CD4-positive, alpha-beta memory T cell (primary cell): ENCODE results near the gene LYRM1. TPM values are rescaled to one million over a fixed set of nuclear protein-coding genes. Genes with fewer than 3 reads are reported as not detected.

ENCODE experiments used
- CTCF ChIA-PET: fragments of 350-600 bp; sonication (Branson Sonifier 250); formaldehyde crosslinking; loops from one replicate; lab custom pipeline; 2021; ENCODE audit warnings: inconsistent platforms; ENCODE audit not compliant: partially characterized antibody; lab: Charles Lee
- POLR2A ChIA-PET: fragments of 350-600 bp; sonication (Branson Sonifier 250); formaldehyde crosslinking; loops from one replicate; lab custom pipeline; 2021; ENCODE audit not compliant: partially characterized antibody; lab: Charles Lee
- DNase-seq, 5 donors: peaks; one replicate each; pipeline versions ENCODE4 v3.0.0 to v3.0.0-alpha.2; 2020 to 2022; ENCODE audit warnings: mixed read lengths in 1 of 5
- H3K27ac ChIP-seq: one replicate; pipeline ENCODE4 v1.7.0; 2013; ENCODE audit warnings: low read depth, low read length
- H3K27me3 ChIP-seq: 2 replicates; pipeline ENCODE4 v1.7.0; 2013; ENCODE audit warnings: mild to moderate bottlenecking, low read length, moderate library complexity; ENCODE audit not compliant: insufficient read depth
- H3K36me3 ChIP-seq: 2 replicates; pipeline ENCODE4 v1.7.0; 2013; ENCODE audit warnings: mild to moderate bottlenecking, low read length, moderate library complexity; ENCODE audit not compliant: insufficient read depth
- H3K4me1 ChIP-seq: 2 replicates; pipeline ENCODE4 v1.7.0; 2013; ENCODE audit warnings: mild to moderate bottlenecking, low read length, moderate library complexity; ENCODE audit not compliant: insufficient read depth
- H3K4me3 ChIP-seq, 2 donors: one replicate each; pipeline ENCODE4 v1.7.0; 2013; ENCODE audit warnings: low read length in 2 of 2, mild to moderate bottlenecking in 1 of 2
- H3K9me3 ChIP-seq, 2 donors: one replicate each; pipeline ENCODE4 v1.7.0; 2013; ENCODE audit warnings: low read length in 2 of 2, control low read depth in 1 of 2; ENCODE audit not compliant: control insufficient read depth in 1 of 2
- H3K27ac Mint-ChIP-seq, 7 donors: one replicate each; pipeline ENCODE4 v1.8.0; 2020 to 2021; ENCODE audit warnings: mixed read lengths in 7 of 7, mild to moderate bottlenecking in 6 of 7, inconsistent platforms in 3 of 7, moderate library complexity in 3 of 7
- H3K27me3 Mint-ChIP-seq, 2 donors: one replicate each; pipeline ENCODE4 v1.8.0; 2020 to 2021; ENCODE audit warnings: mixed read lengths in 2 of 2
- H3K36me3 Mint-ChIP-seq, 2 donors: one replicate each; pipeline ENCODE4 v1.8.0; 2020 to 2021; ENCODE audit warnings: mixed read lengths in 2 of 2, inconsistent platforms in 1 of 2, mild to moderate bottlenecking in 1 of 2
- H3K4me1 Mint-ChIP-seq, 4 donors: one replicate each; pipeline ENCODE4 v1.8.0; 2020 to 2021; ENCODE audit warnings: mixed read lengths in 4 of 4, mild to moderate bottlenecking in 1 of 4
- H3K4me3 Mint-ChIP-seq, 8 donors: one replicate each; pipeline ENCODE4 v1.8.0; 2020 to 2021; ENCODE audit warnings: mixed read lengths in 8 of 8, mild to moderate bottlenecking in 7 of 8, moderate library complexity in 6 of 8, inconsistent platforms in 3 of 8
- H3K9me3 Mint-ChIP-seq, 8 donors: one replicate each; pipeline ENCODE4 v1.8.0; 2020 to 2021; ENCODE audit warnings: mixed read lengths in 8 of 8, mild to moderate bottlenecking in 5 of 8, inconsistent platforms in 3 of 8, moderate library complexity in 1 of 8
- intact Hi-C: fragments of 100-400 bp; cut with micrococcal nuclease; formaldehyde crosslinking; loops from one replicate; pipeline ENCODE4 v1.15.1; 2023
- polyA plus RNA-seq, 2 donors: library from polyadenylated mRNA; unstranded; fragments of 300-500 nt; fragmentation: Illumina TruSeq; gene quantifications; one replicate each; pipeline ENCODE4 v1.2.3, GENCODE V29; 2021
- total RNA-seq, 2 experiments: library from RNA; stranded (reverse); gene quantifications; one replicate each; pipeline ENCODE4 v1.2.3, GENCODE V29; 2021

The LYRM1 gene
- total and polyA plus RNA-seq, 4 experiments from 2014 or later, result 25.8 to 54.3 (median 34.7) TPM

GRCh38 chr16:20887207-20887606 is 13.4 kb upstream of the LYRM1 start:
- Histone ChIP-seq H3K4me1 (peaks cover 10% of the 10 kb centered on the region), H3K27ac (no peak overlapping the region), H3K36me3 (no peaks in the 10 kb centered on the region), H3K9me3 (no peaks in the 10 kb centered on the region), H3K4me3 (no peak overlapping the region), H3K27me3 (no peaks in the 10 kb centered on the region)
- CTCF ChIA-PET, result interaction anchor here (1.1 to 2.3 kb wide), 2 partner anchors 13 to 38 kb away, joined by 3 to 10 read pairs; no protein-coding TSS in a partner anchor
- intact Hi-C loops, result no loop called here
- Mint-ChIP-seq H3K4me1 (peaks cover 11 to 21% (median 16%) of the 10 kb centered on the region in 4 donors), H3K36me3 (peaks cover 19 to 21% of the 10 kb centered on the region in 2 donors), H3K4me3 (no peak overlapping the region), H3K9me3 (no peaks in the 10 kb centered on the region), H3K27ac (no peak overlapping the region), H3K27me3 (no peaks in the 10 kb centered on the region)
- DNase-seq, result no peak
- POLR2A ChIA-PET, result no interaction called here

- H3K27ac Mint-ChIP-seq, result no peak overlapping the region
- no peaks in the 10 kb centered on the region for H3K27me3 Mint-ChIP-seq
- H3K9me3 Mint-ChIP-seq, result no peaks in the 10 kb centered on the region
- no peak for DNase-seq
- H3K36me3 Mint-ChIP-seq, result peaks cover 14 to 25% of the 10 kb centered on the region in 2 donors
- ChIA-PET POLR2A (no interaction called here), CTCF (interaction anchor here (0.7 to 1.1 kb wide), 2 partner anchors 14 to 270 kb away, joined by 4 to 5 read pairs; no protein-coding TSS in a partner anchor)
- H3K36me3 ChIP-seq, result no peaks in the 10 kb centered on the region
- intact Hi-C loops, result no loop called here
- H3K4me1 Mint-ChIP-seq, result peaks cover 4 to 14% (median 8%) of the 10 kb centered on the region in 4 donors
- H3K4me1 ChIP-seq, result no peaks in the 10 kb centered on the region
- no peak overlapping the region for H3K4me3 ChIP-seq
- H3K27ac ChIP-seq, result no peak overlapping the region
- no peaks in the 10 kb centered on the region for H3K9me3 ChIP-seq
- H3K27me3 ChIP-seq, result no peaks in the 10 kb centered on the region
- H3K4me3 Mint-ChIP-seq, result no peak overlapping the region
These were observed 10.8 kb upstream of the LYRM1 start for GRCh38 chr16:20889625-20890275.

- H3K4me1 Mint-ChIP-seq, result peaks cover 15 to 22% (median 16%) of the 10 kb centered on the region in 4 donors
- ChIA-PET POLR2A (no interaction called here), CTCF (interaction anchor here (1.2 kb wide), 1 partner anchor 20 kb away, joined by 3 read pairs; no protein-coding TSS in a partner anchor)
- Histone ChIP-seq H3K36me3 (no peaks in the 10 kb centered on the region), H3K9me3 (no peaks in the 10 kb centered on the region), H3K27me3 (no peaks in the 10 kb centered on the region), H3K4me3 (no peak overlapping the region), H3K4me1 (peaks cover 9% of the 10 kb centered on the region), H3K27ac (no peak overlapping the region)
- H3K27me3 Mint-ChIP-seq, result no peaks in the 10 kb centered on the region
- peaks cover 14 to 30% of the 10 kb centered on the region in 2 donors for H3K36me3 Mint-ChIP-seq
- H3K9me3 Mint-ChIP-seq, result no peaks in the 10 kb centered on the region
- DNase-seq, result no peak
- intact Hi-C loops, result no loop called here
- no peak overlapping the region for H3K4me3 Mint-ChIP-seq
- no peak overlapping the region for H3K27ac Mint-ChIP-seq
These were observed 6.2 kb upstream of the LYRM1 start for GRCh38 chr16:20894388-20894787.

- ChIA-PET POLR2A (interaction anchor here (0.8 kb wide), 1 partner anchor 23 kb away, joined by 3 read pairs; no protein-coding TSS in a partner anchor), CTCF (interaction anchor here (4.3 kb wide), 1 partner anchor 23 kb away, joined by 26 read pairs; no protein-coding TSS in a partner anchor)
- no peak for DNase-seq
- Mint-ChIP-seq H3K4me3 (peak overlapping the region in 3 of 8 donors; percentile 25 to 41 (median 32)), H3K9me3 (no peaks in the 10 kb centered on the region), H3K36me3 (peaks cover under 1 to 29% of the 10 kb centered on the region in 2 donors), H3K27me3 (no peaks in the 10 kb centered on the region), H3K4me1 (peaks cover 26 to 46% (median 35%) of the 10 kb centered on the region in 4 donors), H3K27ac (peak overlapping the region in 5 of 7 donors; percentile 4 to 94 (median 24))
- Histone ChIP-seq H3K27me3 (no peaks in the 10 kb centered on the region), H3K4me3 (no peak overlapping the region), H3K9me3 (no peaks in the 10 kb centered on the region), H3K36me3 (no peaks in the 10 kb centered on the region), H3K4me1 (peaks cover 28% of the 10 kb centered on the region), H3K27ac (no peak overlapping the region)
- intact Hi-C loops, result no loop called here
These were observed 3.2 kb upstream of the LYRM1 start for GRCh38 chr16:20897253-20897897.

DNA sequence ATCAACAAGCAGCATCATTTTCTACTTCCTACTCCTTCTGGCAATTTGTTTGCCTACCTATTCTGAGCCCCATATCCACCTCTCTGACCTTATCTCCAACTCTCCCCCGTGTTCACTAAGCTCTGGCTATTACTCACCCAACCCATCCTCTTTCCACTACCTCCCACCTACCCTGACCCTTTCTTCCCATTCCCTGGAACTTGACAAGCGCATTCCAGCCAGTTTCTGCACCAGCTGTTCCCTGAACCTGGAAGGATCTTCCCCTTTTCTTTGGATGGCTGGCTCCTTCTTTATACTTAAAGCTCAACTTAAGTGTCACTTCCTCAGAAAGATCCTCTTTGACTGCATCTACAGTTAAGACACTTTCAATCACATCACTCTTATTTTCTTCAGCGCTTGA is 2.6 kb upstream of the LYRM1 start:
- Histone ChIP-seq H3K9me3 (no peaks in the 10 kb centered on the region), H3K4me1 (peaks cover 33% of the 10 kb centered on the region), H3K27me3 (no peaks in the 10 kb centered on the region), H3K36me3 (no peaks in the 10 kb centered on the region), H3K4me3 (no peak overlapping the region), H3K27ac (no peak overlapping the region)
- ChIA-PET CTCF (interaction anchor here (4.3 kb wide), 1 partner anchor 24 kb away, joined by 26 read pairs; no protein-coding TSS in a partner anchor), POLR2A (interaction anchor here (0.8 kb wide), 1 partner anchor 23 kb away, joined by 3 read pairs; no protein-coding TSS in a partner anchor)
- Mint-ChIP-seq H3K36me3 (peaks cover 0 to 28% of the 10 kb centered on the region in 2 donors), H3K4me1 (peaks cover 29 to 52% (median 38%) of the 10 kb centered on the region in 4 donors), H3K27ac (peak overlapping the region in 4 of 7 donors; percentile 4 to 94 (median 16)), H3K27me3 (no peaks in the 10 kb centered on the region), H3K4me3 (peak overlapping the region in 1 of 8 donors; percentile 41), H3K9me3 (no peaks in the 10 kb centered on the region)
- intact Hi-C loops, result no loop called here
- DNase-seq, result no peak

- CTCF ChIA-PET, result interaction anchor here (0.6 to 4.3 kb wide), 2 partner anchors 18 to 25 kb away, joined by 3 to 26 read pairs; no protein-coding TSS in a partner anchor
- no peaks in the 10 kb centered on the region for H3K9me3 Mint-ChIP-seq
- peaks cover 37 to 63% (median 48%) of the 10 kb centered on the region in 4 donors for H3K4me1 Mint-ChIP-seq
- POLR2A ChIA-PET, result interaction anchor here (1.1 to 3.2 kb wide), 5 partner anchors 12 to 259 kb away, joined by 3 to 30 read pairs (median 8); partner anchors contain the start of genes LDAF1 and THUMPD1
- H3K4me1 ChIP-seq, result peaks cover 45% of the 10 kb centered on the region
- no peaks in the 10 kb centered on the region for H3K9me3 ChIP-seq
- peak overlapping the region; percentile 61 to 91 for H3K4me3 ChIP-seq
- no peaks in the 10 kb centered on the region for H3K36me3 ChIP-seq
- intact Hi-C loops, result no loop called here
- H3K36me3 Mint-ChIP-seq, result peaks cover 0 to 25% of the 10 kb centered on the region in 2 donors
- H3K27ac Mint-ChIP-seq, result peak overlapping the region; percentile 94 to 99 (median 97)
- peak overlapping the region; percentile 93 to 99 (median 94) for H3K4me3 Mint-ChIP-seq
- no peaks in the 10 kb centered on the region for H3K27me3 ChIP-seq
- H3K27me3 Mint-ChIP-seq, result no peaks in the 10 kb centered on the region
- no peak for DNase-seq
- H3K27ac ChIP-seq, result peak overlapping the region; percentile 88
These were observed 1.5 kb upstream of the LYRM1 start for GRCh38 chr16:20899071-20899470.
